WERI-Rb-1 (cell line): Measurements from ENCODE around the gene RIMBP2.

Experiments
- DNase-seq: peaks from one replicate; pipeline ENCODE4 v3.0.0-alpha.2; 2020
- H3K27ac ChIP-seq: fragments of 250-450 bp; sonication (Bioruptor Pico); 2 replicates; pipeline ENCODE4 v1.5.1; 2020; ENCODE audit warnings: mild to moderate bottlenecking, moderate library complexity
- H3K27me3 ChIP-seq: fragments of 250-450 bp; sonication (Bioruptor Pico); 2 replicates; pipeline ENCODE4 v1.5.1; 2021; ENCODE audit warnings: mild to moderate bottlenecking, low read depth, moderate library complexity; ENCODE audit not compliant: insufficient read depth, severe bottlenecking
- H3K36me3 ChIP-seq: fragments of 250-450 bp; sonication (Bioruptor Pico); 2 replicates; pipeline ENCODE4 v1.5.1; 2020; ENCODE audit warnings: mild to moderate bottlenecking, moderate library complexity
- H3K4me3 ChIP-seq: 2 replicates; pipeline ENCODE4 v1.5.1; 2011; ENCODE audit warnings: low read depth, mild to moderate bottlenecking, control low read depth, low read length
- H3K9me3 ChIP-seq: fragments of 250-450 bp; sonication (Bioruptor Pico); 2 replicates; pipeline ENCODE4 v1.5.1; 2021; ENCODE audit warnings: mild to moderate bottlenecking, moderate library complexity; ENCODE audit not compliant: severe bottlenecking
- TF ChIP-seq, protein P1 (sequence below): IDR thresholded peaks from 2 replicates; pipeline ENCODE4 v1.5.1; 2011; ENCODE audit warnings: low read depth, mild to moderate bottlenecking, control low read depth, inconsistent platforms, low read length

RIMBP2 gene

GRCh38 chr12:130444986-130445385, 271.1 kb downstream of the RIMBP2 start:
- H3K36me3 ChIP-seq = peaks cover 10% of the 10 kb centered on the region
- no peak for DNase-seq
- H3K9me3 ChIP-seq = no peaks in the 10 kb centered on the region
- no peak overlapping the region for H3K27ac ChIP-seq
- no peaks in the 10 kb centered on the region for H3K27me3 ChIP-seq
- TF ChIP-seq, protein P1, sequence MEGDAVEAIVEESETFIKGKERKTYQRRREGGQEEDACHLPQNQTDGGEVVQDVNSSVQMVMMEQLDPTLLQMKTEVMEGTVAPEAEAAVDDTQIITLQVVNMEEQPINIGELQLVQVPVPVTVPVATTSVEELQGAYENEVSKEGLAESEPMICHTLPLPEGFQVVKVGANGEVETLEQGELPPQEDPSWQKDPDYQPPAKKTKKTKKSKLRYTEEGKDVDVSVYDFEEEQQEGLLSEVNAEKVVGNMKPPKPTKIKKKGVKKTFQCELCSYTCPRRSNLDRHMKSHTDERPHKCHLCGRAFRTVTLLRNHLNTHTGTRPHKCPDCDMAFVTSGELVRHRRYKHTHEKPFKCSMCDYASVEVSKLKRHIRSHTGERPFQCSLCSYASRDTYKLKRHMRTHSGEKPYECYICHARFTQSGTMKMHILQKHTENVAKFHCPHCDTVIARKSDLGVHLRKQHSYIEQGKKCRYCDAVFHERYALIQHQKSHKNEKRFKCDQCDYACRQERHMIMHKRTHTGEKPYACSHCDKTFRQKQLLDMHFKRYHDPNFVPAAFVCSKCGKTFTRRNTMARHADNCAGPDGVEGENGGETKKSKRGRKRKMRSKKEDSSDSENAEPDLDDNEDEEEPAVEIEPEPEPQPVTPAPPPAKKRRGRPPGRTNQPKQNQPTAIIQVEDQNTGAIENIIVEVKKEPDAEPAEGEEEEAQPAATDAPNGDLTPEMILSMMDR = no peak
- H3K4me3 ChIP-seq = no peak overlapping the region

GRCh38 chr12:130444061-130444460, 272.0 kb downstream of the RIMBP2 start:
- H3K27me3 ChIP-seq = no peaks in the 10 kb centered on the region
- peaks cover 12% of the 10 kb centered on the region for H3K36me3 ChIP-seq
- H3K9me3 ChIP-seq = no peaks in the 10 kb centered on the region
- TF ChIP-seq, protein P1 = no peak
- DNase-seq = no peak
- H3K4me3 ChIP-seq = no peak overlapping the region
- H3K27ac ChIP-seq = no peak overlapping the region

GRCh38 chr12:130441771-130442760, 274.0 kb downstream of the RIMBP2 start:
- TF ChIP-seq, protein P1 = no peak
- H3K27ac ChIP-seq = no peak overlapping the region
- peaks cover 14% of the 10 kb centered on the region for H3K36me3 ChIP-seq
- H3K4me3 ChIP-seq = no peak overlapping the region
- no peaks in the 10 kb centered on the region for H3K9me3 ChIP-seq
- H3K27me3 ChIP-seq = no peaks in the 10 kb centered on the region
- no peak for DNase-seq

DNA sequence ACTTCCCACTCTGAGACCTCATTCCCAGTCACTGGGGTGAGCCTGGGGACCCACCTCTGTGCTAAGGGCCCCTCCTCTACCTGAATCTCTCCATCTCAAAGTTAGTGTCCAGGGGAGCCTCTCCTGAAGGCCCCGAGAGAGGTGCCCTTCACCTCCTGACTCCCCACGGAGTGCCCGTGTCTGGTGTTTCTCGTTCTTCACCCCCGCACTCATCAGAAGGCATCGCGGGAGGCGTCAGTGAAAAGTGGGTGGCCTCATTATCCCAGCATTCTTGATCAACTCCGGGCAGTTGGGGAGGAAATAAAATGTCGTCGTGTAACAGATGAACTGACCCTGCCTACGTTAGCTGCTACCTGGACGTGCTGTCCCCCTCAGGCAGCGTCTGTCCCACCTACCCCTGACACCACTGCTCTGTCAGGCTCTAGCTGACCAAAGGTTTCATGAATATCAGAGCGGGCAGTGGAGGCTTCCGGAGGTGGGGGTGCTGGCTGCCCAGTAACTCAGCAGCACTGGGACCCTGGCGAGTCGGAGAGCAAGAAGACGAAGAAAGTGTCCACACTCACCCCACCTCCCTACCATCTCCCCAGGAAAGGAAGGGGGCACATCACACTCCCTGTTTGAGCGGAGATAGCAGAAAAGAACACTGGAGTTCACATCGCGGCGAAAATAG, 275.6 kb downstream of the RIMBP2 start:
- Histone ChIP-seq H3K27me3 (no peaks in the 10 kb centered on the region), H3K27ac (no peak overlapping the region), H3K4me3 (no peak overlapping the region), H3K9me3 (no peaks in the 10 kb centered on the region), H3K36me3 (peaks cover 14% of the 10 kb centered on the region)
- no peak for DNase-seq
- TF ChIP-seq, protein P1 = no peak

DNA sequence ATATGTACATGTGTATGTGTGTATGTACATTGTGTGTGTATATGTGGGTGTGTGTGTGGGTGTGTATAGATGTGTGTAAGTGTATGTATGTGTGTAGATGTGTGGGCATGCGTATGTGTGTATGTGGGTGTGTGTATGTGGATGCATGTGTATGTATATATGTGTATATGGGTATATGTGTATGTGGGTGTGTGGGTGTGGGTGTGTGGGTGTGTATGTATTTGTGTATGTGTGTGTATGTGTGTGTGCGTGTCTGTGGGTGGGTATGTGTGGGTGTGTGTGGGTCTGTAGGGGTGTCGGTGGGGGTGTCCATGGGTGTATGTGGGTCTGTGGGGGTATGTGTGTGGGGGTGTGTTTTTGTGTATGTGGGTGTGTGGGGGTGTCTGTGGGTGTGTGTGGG, 276.8 kb downstream of the RIMBP2 start:
- TF ChIP-seq, protein P1 = no peak
- no peaks in the 10 kb centered on the region for H3K9me3 ChIP-seq
- H3K27ac ChIP-seq = no peak overlapping the region
- no peaks in the 10 kb centered on the region for H3K27me3 ChIP-seq
- no peak overlapping the region for H3K4me3 ChIP-seq
- peaks cover 14% of the 10 kb centered on the region for H3K36me3 ChIP-seq
- no peak for DNase-seq
